GM19372 (cell line): ENCODE results near the gene HEXIM2.

Source experiments
- ATAC-seq: cut with Tn5 transposase; IDR thresholded peaks from one replicate; pipeline ENCODE4 v1.9.1; 2021; ENCODE audit warnings: mild to moderate bottlenecking, low read depth, moderate library complexity; ENCODE audit not compliant: unreplicated experiment

The HEXIM2 gene

DNA sequence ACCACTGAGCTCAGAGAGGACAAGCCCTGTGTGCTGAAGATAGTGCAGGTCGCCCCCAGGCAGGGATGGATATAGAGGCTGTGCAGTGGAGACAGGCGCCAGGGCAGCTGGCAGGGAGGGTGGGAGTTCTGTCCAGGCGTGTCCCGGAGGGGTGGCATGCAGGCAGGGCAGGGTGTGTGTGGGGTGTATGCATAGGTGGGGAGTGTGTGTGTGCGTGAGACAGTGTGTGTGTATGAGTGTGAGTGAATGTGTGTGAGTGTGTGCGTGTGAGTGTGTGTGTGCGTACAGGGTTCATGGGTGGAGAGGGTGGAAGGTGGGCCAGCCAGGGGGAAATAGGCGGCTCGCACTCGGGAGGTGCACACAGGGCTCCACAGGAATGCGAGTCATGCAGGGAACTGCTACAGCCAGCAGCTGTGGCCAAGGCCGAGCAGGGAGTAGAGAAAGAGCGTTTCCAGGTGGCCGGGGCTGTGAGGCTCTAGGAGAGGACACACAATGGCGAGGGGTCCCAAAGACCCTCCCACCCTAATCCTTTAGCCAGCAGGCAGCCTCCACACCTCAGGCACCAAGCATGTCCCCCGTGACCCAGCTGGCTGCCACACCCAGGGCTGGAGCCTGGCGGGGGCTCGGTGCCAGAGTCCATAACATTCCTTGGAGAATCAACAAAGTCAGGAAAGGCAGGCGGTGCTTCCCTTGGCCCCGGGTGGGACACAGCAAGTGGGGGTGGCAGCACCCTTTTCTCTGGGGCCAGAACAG lies 34.0 kb upstream of the HEXIM2 start:
- no peak for ATAC-seq

GRCh38 chr17:45128331-45128730 lies 33.3 kb upstream of the HEXIM2 start:
- no peak for ATAC-seq

DNA sequence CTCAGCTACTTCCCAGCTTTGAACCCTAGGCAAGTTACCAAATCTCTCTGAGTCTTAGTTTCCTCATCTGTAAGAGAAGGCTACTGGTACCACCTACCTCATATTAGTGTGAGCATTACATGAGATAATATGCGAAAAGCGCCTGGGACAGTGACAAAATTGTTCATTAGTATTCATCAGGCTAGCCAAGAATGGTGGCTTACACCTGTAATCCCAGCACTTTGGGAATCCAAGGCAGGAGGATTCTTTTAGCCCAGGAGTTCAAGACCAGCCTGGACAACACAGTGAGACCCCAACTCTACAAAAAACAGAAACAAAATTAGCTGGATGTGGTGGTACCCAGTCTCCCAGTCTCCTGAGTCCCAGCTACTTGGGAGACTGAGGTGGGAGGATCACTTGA lies 32.7 kb upstream of the HEXIM2 start:
- no peak for ATAC-seq

DNA sequence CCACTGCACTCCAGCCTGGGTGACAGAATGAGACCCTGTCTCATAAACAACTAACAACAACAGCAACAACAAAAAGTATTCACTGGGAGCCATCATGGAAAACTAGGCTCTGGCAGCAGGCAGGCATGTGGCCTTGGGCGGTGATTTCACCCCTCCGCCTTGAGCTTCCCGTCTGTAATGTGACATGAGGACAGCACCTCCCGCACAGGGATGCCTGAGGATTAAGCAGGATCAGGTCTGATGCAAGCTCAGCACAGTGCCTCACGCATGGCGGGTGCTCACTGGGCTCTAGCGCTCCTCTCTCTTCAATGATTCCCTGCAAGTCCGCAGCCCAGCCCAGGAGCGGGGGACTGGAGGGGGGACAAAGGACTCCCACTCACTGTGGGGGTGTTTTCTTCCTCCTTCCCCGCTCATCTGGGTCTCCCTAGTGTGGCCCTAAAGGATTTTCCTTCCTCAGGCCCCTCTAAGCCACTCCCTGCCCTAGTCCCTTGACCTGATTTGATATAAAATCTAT lies 32.2 kb upstream of the HEXIM2 start:
- no peak for ATAC-seq

- no peak for ATAC-seq
Measured at GRCh38 chr17:45129940-45130680, 31.6 kb upstream of the HEXIM2 start.

GRCh38 chr17:45130681-45131615 lies 30.7 kb upstream of the HEXIM2 start:
- ATAC-seq: no peak

DNA sequence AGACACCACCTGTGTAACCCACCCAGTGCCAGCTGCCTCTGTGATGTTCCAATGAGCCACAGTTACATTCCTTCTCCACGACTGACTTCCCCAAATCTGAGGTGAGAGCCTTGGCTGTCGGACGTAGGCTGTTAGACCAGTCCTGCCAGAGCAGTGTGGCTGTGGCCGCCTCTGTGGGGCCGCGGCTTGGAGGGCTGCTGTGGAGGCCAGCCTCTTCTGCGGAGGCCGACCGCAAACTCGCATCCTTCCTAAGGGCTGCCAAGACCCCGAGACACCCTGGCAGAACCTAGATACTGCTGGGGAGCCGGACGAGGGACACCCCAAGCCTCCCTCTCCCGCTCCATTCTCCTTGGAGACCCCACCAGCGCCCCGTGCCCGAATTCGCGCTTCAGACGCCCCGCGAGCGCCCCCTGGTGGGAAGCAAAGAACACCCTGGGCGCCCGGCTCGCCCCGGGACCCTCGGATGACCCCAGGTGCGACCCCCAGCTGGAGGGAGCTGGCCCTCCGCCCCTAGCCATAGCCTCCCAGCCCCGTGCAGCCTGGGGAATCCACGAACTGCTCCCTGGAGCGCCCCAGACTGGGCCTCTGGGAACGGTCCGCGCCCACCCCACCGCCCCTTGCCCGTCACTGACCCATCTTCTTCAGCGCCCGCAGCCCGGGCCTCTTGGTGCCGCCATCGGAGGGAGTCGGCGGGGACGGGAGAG lies 29.9 kb upstream of the HEXIM2 start:
- ATAC-seq: no peak

- no peak for ATAC-seq
Measured at GRCh38 chr17:45132320-45132571, 29.4 kb upstream of the HEXIM2 start, which contains the start of gene PLCD3. TSS of gene PLCD3 (minus strand) at chr17:45132515. CDS start at chr17:45132410, 105 bp downstream.

DNA sequence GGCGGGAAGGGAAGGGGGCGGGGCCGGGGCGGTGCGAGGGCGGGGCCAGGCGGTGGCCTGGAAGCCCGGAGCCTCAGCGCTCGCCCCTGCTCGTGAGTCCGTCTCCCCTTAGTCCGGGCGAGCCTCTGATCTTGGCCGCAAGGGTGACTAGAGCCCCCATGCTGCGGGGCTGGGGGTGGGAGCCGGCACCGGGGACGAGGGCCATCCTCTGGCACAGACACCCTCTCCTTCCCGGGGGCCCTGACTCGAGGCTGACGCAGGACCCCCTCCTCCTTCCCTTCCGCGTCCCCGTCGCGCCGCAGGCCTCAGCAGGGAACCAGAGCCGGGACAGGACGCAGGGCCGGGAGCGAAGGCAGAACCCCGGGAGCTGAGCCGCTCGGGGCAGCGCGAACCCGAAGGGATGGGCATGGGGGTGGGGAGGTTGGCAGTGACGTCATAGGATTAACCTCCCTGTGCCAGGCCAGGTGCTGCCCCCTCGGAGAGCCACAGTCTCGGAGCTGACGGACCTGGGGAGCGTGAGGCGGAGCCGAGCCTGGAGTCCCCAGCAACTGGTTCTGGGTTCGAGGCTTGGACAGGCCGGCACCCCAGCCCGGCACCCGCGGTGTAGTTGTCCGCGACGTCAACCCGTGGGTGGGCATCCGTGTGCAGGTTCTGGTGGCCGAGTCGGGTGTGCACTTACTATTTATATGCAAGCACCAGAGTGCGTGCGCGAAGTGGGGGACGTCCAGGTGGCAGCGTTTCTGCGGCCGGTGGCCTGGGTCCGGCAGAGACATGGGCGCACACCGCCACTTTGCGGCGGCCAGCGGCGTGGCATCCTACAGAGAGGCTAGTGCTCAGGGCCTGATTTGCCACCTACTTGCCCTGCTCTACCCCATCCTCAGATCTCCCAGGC lies 28.9 kb upstream of the HEXIM2 start:
- ATAC-seq: no peak

GRCh38 chr17:45135192-45135977 lies 26.3 kb upstream of the HEXIM2 start, which contains the start of gene ACBD4:
TSS of gene ACBD4 (plus strand) at chr17:45135687. CDS start at chr17:45136145, 458 bp downstream.
- peak; percentile 79 for ATAC-seq

- ATAC-seq: no peak
Measured at GRCh38 chr17:45135978-45136791, 25.5 kb upstream of the HEXIM2 start.

- no peak for ATAC-seq
Measured at GRCh38 chr17:45136846-45137560, 24.7 kb upstream of the HEXIM2 start.

DNA sequence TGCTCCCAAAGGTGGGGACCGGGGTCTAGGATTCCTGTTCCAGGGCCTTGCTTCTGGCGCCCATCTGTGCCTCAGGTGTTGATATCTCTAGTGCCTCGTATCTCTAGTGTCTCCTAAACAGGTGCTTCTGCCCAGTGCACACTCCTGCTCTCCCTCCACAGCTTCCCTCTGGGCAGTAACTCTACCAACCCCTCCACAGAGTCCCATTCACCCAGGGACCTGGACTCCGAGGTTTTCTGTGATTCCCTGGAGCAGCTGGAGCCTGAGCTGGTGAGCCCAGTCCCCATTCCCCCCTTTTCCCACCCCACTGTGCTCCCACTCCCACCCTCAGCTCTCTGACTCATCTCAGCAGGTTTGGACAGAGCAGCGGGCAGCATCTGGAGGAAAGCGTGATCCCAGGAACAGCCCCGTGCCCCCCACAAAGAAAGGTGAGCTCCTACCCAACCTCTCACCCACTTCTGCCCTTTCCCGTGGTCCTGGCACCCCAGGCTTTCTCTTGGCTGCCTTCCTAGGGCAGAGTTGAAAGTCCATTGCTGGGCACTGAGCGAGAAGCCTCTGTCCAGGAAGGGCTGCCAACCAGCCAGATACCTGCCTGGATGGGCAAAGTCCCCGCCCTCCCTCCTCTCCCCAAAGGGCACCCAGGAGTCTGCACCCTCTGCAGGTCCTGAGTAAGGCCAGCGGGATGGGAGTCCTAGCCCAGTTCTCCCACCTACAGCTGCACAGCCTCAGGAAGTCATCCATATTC lies 23.9 kb upstream of the HEXIM2 start:
- ATAC-seq: no peak

DNA sequence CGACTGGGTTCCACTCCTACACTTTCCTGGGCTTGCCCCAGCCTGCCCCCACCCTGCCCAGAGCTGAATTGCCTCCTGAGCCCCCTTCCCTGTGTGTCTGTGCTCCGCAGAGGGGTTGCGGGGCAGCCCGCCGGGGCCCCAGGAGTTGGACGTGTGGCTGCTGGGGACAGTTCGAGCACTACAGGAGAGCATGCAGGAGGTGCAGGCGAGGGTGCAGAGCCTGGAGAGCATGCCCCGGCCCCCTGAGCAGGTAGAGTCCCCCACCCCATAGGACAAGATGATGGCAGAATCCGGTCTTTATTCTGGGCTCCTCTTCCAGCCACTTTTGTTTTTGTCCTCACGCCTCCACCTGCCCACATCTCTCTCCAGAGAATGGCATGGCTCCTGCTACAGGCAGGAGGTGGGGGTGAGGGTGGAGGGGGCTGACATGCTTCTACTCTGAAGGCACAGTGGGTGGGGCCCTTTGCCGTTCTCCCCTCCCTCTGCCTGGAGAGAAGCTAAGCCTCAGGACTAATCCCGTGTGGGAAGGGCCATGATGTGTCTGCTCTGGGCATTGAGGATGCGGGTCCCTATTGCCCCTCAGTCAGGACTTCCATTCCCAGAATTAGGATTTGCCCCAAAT lies 22.7 kb upstream of the HEXIM2 start:
- ATAC-seq: no peak

- ATAC-seq: no peak
Measured at GRCh38 chr17:45139533-45139920, 22.1 kb upstream of the HEXIM2 start.
